Cardiac fibroblast (primary cell): Measurements from ENCODE around the gene GK.
"Not testable (repeated sequence)": the region's sequence is repeated elsewhere in the genome, so short reads cannot be mapped to it uniquely, and the experiment has no call there.

Experiments used
- DNase-seq, 2 donors: peaks; one replicate each; pipeline versions ENCODE4 v3.0.0 to v3.0.0-alpha.2; 2010; ENCODE audit warnings: low read depth in 2 of 2
- H3K4me3 ChIP-seq, 2 donors: replicated peaks in 1 of 2; 1 replicate in 1 of 2; 2 replicates in 1 of 2; pipeline ENCODE4 v1.5.1; 2011; ENCODE audit warnings: low read depth in 2 of 2, low read length in 2 of 2, mild to moderate bottlenecking in 2 of 2, moderate library complexity in 1 of 2
- CTCF ChIP-seq: IDR thresholded peaks from one replicate; pipeline ENCODE4 v1.5.1; 2011; ENCODE audit warnings: low read depth, mild to moderate bottlenecking, low read length, inconsistent platforms

GK gene

GRCh38 chrX:30635630-30636029, 17.6 kb upstream of the GK start:
- peak; percentile 41 for TF ChIP-seq CTCF
- DNase-seq = peak; percentile 24 to 42
- H3K4me3 ChIP-seq = no peak overlapping the region

- H3K4me3 ChIP-seq = no peak overlapping the region
- no peak for DNase-seq
- TF ChIP-seq CTCF = no peak
Measured at GRCh38 chrX:30637874-30638815, 15.1 kb upstream of the GK start.

- H3K4me3 ChIP-seq, DNase-seq: not testable (repeated sequence)
Measured at GRCh38 chrX:30639702-30640101, 13.5 kb upstream of the GK start.

GRCh38 chrX:30642642-30643041, 10.6 kb upstream of the GK start:
- DNase-seq = no peak
- no peak overlapping the region for H3K4me3 ChIP-seq
- TF ChIP-seq CTCF = no peak

GRCh38 chrX:30643313-30643821, 9.9 kb upstream of the GK start:
- DNase-seq = peak; percentile 75 to 88
- H3K4me3 ChIP-seq = no peak overlapping the region
- no peak for TF ChIP-seq CTCF

- peak in 1 of 2 donors; percentile 64 for DNase-seq
- no peak overlapping the region for H3K4me3 ChIP-seq
Measured at GRCh38 chrX:30649859-30650258, 3.4 kb upstream of the GK start.

More at GRCh38 chrX:30649859-30650258, 3.4 kb upstream of the GK start:
- no peak for TF ChIP-seq CTCF
